ENCODE measurements around the gene NCOA3. TPM values are rescaled to one million over a fixed set of nuclear protein-coding genes. Genes with fewer than 3 reads are reported as not detected.
A peak's percentile ranks its signal among the peaks of the same experiment; 100 is the strongest.

Gene NCOA3
- total RNA-seq, 1 experiment from 2014 or later: 68.6 TPM

DNA sequence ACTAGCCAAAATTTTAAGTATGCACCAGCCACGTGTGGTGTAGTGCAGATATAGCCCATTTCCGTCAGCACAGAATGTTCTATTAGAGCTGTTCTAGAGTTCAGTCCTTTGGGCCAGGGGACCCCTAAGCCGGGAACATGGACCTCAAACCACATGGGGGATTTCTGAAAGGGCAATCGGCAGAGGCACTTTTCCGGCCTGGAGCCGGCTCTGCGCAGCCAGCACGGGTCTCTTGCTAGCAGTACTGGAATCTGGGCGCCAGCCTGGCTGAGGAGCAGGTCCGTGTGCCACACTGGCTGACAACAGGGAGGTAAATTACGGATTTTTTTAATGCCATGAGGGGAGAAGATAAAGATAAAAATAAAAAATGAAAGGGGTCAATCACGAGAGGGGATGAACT lies 163.1 kb downstream of the NCOA3 start:
- ChIA-PET POLR2A (interaction anchor here (0.7 to 1.8 kb wide), 2 partner anchors 12 to 956 kb away, joined by 3 to 7 read pairs; no protein-coding TSS in a partner anchor), CTCF (interaction anchor here (0.6 to 6.7 kb wide), 19 partner anchors 9 to 984 kb away, joined by 3 to 103 read pairs (median 6); no protein-coding TSS in a partner anchor)
- no TSS peak for BruUV-seq (replicated peaks)
- Mint-ChIP-seq H3K36me3 (ENCODE audit: insufficient read depth, unreplicated experiment) (peaks cover 84% of the 10 kb centered on the region), H3K4me3 (ENCODE audit: unreplicated experiment) (no peak overlapping the region), H3K27me3 (ENCODE audit: insufficient read depth, unreplicated experiment) (no peaks in the 10 kb centered on the region), H3K27ac (ENCODE audit: low read depth, unreplicated experiment) (peak overlapping the region; percentile 70), H3K9me3 (ENCODE audit: unreplicated experiment) (no peaks in the 10 kb centered on the region), H3K4me1 (ENCODE audit: insufficient read depth, unreplicated experiment) (peaks cover 14% of the 10 kb centered on the region)
- DNase-seq (ENCODE audit: unreplicated experiment): no peak
- TF ChIP-seq, protein P1, sequence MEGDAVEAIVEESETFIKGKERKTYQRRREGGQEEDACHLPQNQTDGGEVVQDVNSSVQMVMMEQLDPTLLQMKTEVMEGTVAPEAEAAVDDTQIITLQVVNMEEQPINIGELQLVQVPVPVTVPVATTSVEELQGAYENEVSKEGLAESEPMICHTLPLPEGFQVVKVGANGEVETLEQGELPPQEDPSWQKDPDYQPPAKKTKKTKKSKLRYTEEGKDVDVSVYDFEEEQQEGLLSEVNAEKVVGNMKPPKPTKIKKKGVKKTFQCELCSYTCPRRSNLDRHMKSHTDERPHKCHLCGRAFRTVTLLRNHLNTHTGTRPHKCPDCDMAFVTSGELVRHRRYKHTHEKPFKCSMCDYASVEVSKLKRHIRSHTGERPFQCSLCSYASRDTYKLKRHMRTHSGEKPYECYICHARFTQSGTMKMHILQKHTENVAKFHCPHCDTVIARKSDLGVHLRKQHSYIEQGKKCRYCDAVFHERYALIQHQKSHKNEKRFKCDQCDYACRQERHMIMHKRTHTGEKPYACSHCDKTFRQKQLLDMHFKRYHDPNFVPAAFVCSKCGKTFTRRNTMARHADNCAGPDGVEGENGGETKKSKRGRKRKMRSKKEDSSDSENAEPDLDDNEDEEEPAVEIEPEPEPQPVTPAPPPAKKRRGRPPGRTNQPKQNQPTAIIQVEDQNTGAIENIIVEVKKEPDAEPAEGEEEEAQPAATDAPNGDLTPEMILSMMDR (IDR thresholded peaks at IDR 0.05; ENCODE audit: unreplicated experiment): no peak
- intact Hi-C loops (cut with micrococcal nuclease): loop anchor here (1.0 to 5.0 kb wide), 2 partner anchors 468 to 633 kb away; no protein-coding TSS in a partner anchor

DNA sequence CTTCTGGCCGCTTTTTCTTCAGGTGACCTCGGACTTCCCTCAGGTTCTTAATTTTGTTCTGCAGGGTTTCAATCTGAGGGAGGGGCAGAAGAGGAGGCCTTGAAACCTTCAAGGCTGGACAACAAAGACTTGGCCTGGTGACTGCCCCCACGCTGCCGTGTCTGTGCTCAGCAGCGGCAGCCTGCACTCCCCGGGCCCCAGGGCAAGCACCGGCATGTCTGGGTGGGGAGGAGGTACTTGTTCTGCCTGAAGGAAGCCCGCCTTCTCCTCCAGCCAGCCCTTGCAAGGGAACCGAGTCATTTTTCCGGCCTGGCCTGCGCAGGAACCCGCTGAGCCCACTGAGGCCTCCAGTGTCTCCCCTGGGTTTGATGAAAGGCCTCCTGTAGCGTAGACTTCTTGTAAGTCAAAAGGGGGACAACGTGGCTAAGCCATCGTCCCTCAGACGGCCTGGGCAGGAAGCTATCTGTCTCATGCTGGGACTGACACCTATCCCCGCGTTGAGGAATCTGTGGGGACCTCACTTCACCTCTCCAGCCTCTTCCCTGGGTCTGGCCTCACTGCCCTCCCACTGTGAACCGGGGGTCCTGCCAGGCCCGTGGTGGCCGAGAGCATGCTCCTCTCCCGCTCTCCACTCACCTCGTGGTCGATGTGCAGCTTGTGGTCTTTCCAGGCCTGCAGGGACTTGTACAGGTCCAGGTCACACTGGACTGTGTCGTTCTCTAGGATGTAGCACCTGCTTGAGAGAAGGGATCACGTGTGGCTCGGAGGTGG lies 163.7 kb downstream of the NCOA3 start:
- H3K36me3 Mint-ChIP-seq (ENCODE audit: insufficient read depth, unreplicated experiment): peaks cover 81% of the 10 kb centered on the region
- BruUV-seq (replicated peaks): no TSS peak
- TF ChIP-seq, protein P1 (IDR thresholded peaks at IDR 0.05; ENCODE audit: unreplicated experiment): no peak
- intact Hi-C loops (cut with micrococcal nuclease): no loop called here
- no peaks in the 10 kb centered on the region for H3K27me3 Mint-ChIP-seq (ENCODE audit: insufficient read depth, unreplicated experiment)
- peak; percentile 69 for DNase-seq (ENCODE audit: unreplicated experiment)
- CTCF ChIA-PET: interaction anchor here (0.6 to 6.7 kb wide), 6 partner anchors 12 to 955 kb away, joined by 3 to 103 read pairs (median 25); no protein-coding TSS in a partner anchor
- no peak overlapping the region for H3K4me3 Mint-ChIP-seq (ENCODE audit: unreplicated experiment)
- POLR2A ChIA-PET: no interaction called here
- H3K9me3 Mint-ChIP-seq (ENCODE audit: unreplicated experiment): no peaks in the 10 kb centered on the region
- H3K27ac Mint-ChIP-seq (ENCODE audit: low read depth, unreplicated experiment): peak overlapping the region; percentile 70
- peaks cover 14% of the 10 kb centered on the region for H3K4me1 Mint-ChIP-seq (ENCODE audit: insufficient read depth, unreplicated experiment)

DNA sequence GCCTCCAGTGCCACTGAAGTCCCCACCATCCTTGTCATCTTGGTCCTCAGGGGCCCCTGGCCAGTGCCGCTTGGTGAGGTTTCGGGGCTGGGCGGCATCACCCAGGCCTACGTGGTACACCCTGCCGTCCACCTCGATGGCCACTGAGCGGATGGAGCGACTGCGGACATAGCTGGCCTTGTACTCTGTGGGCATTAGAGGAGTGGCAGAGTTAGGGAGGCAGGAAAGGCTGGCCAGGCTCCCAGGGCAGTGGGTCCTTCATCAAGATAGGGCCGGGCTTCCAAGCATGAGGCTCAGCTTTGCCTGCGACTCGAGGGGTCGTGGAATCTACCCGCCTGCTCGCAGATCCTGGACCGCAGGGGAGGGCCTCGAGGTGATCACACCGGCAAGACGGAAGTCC lies 164.6 kb downstream of the NCOA3 start:
- no peak for DNase-seq (ENCODE audit: unreplicated experiment)
- Mint-ChIP-seq H3K36me3 (ENCODE audit: insufficient read depth, unreplicated experiment) (peaks cover 79% of the 10 kb centered on the region), H3K27ac (ENCODE audit: low read depth, unreplicated experiment) (peak overlapping the region; percentile 82), H3K4me3 (ENCODE audit: unreplicated experiment) (no peak overlapping the region), H3K4me1 (ENCODE audit: insufficient read depth, unreplicated experiment) (peaks cover 14% of the 10 kb centered on the region), H3K9me3 (ENCODE audit: unreplicated experiment) (no peaks in the 10 kb centered on the region), H3K27me3 (ENCODE audit: insufficient read depth, unreplicated experiment) (no peaks in the 10 kb centered on the region)
- POLR2A ChIA-PET: no interaction called here
- CTCF ChIA-PET: interaction anchor here (1.4 to 4.4 kb wide), 3 partner anchors 629 to 954 kb away, joined by 5 to 30 read pairs (median 11); no protein-coding TSS in a partner anchor
- intact Hi-C loops (cut with micrococcal nuclease): no loop called here
- TF ChIP-seq, protein P1 (IDR thresholded peaks at IDR 0.05; ENCODE audit: unreplicated experiment): no peak
- BruUV-seq (replicated peaks): no TSS peak

DNA sequence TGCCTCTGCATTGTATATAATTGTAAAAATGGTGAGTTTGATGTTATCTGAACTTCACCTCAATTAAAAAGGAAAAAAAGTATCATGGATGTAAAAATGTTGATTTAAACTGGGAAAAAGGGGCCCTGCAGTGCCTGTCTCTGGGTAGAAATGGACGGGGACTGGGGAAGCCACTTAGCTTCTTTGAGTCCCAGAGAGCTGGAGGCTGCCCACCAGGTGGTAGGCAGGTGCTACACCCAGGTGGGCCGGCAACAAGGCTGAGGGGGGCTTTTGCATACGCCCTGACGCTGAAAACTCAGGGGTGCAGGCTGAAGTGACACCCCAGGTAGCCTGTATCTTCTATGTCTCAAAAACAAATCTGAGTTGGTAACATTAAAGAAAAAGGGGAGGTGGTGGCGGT lies 165.4 kb downstream of the NCOA3 start:
- BruUV-seq (replicated peaks): no TSS peak
- Mint-ChIP-seq H3K4me3 (ENCODE audit: unreplicated experiment) (no peak overlapping the region), H3K9me3 (ENCODE audit: unreplicated experiment) (no peaks in the 10 kb centered on the region), H3K27ac (ENCODE audit: low read depth, unreplicated experiment) (peak overlapping the region; percentile 82), H3K36me3 (ENCODE audit: insufficient read depth, unreplicated experiment) (peaks cover 77% of the 10 kb centered on the region), H3K27me3 (ENCODE audit: insufficient read depth, unreplicated experiment) (no peaks in the 10 kb centered on the region), H3K4me1 (ENCODE audit: insufficient read depth, unreplicated experiment) (peaks cover 14% of the 10 kb centered on the region)
- intact Hi-C loops (cut with micrococcal nuclease): no loop called here
- ChIA-PET POLR2A (no interaction called here), CTCF (interaction anchor here (0.7 to 2.9 kb wide), 3 partner anchors 169 to 953 kb away, joined by 3 to 11 read pairs (median 5); no protein-coding TSS in a partner anchor)
- TF ChIP-seq, protein P1 (IDR thresholded peaks at IDR 0.05; ENCODE audit: unreplicated experiment): no peak
- DNase-seq (ENCODE audit: unreplicated experiment): no peak

Measured in MCF 10A (cell line).